Esophagus squamous epithelium (tissue), 5 donors: ENCODE data around the gene PRRX1. TPM values are rescaled to one million over a fixed set of nuclear protein-coding genes. Genes with fewer than 3 reads are reported as not detected.

ENCODE experiments used
- DNase-seq: peaks from one replicate; lab custom pipeline; 2025; lab: John Stamatoyannopoulos, UW
- H3K27ac ChIP-seq, 4 donors: fragments of 200-600 bp; sonication (generic); one replicate each; pipeline ENCODE4 v1.5.1; 2016 to 2019; ENCODE audit warnings: mild to moderate bottlenecking in 1 of 4
- H3K27me3 ChIP-seq, 4 donors: fragments of 200-600 bp; sonication (generic); 1 replicate in 3 of 4; 2 replicates in 1 of 4; pipeline versions ENCODE4 v1.5.1 to v1.6.0; 2017 to 2021; ENCODE audit warnings: antibody characterized with exemption in 1 of 4
- H3K36me3 ChIP-seq, 3 donors: fragments of 200-600 bp; sonication (generic); one replicate each; pipeline ENCODE4 v1.5.1; 2016 to 2019
- H3K4me1 ChIP-seq, 3 donors: fragments of 200-600 bp; sonication (generic); one replicate each; pipeline ENCODE4 v1.5.1; 2017 to 2019
- H3K4me3 ChIP-seq, 4 donors: fragments of 200-600 bp; sonication (generic); 1 replicate in 3 of 4; 2 replicates in 1 of 4; pipeline ENCODE4 v1.5.1; 2016 to 2019; ENCODE audit warnings: mild to moderate bottlenecking in 2 of 4, moderate library complexity in 1 of 4
- H3K9me3 ChIP-seq, 3 donors: fragments of 200-600 bp; sonication (generic); one replicate each; pipeline ENCODE4 v1.5.1; 2016 to 2019
- CTCF ChIP-seq, 6 experiments: fragments of 450-650 bp in 4 of 6; fragments of 200-600 bp in 2 of 6; sonication (generic) in 2 of 6; IDR thresholded peaks; one replicate each; pipeline ENCODE4 v1.5.1; 2016 to 2019; ENCODE audit warnings: antibody characterized with exemption in 6 of 6, mild to moderate bottlenecking in 4 of 6, moderate library complexity in 4 of 6
- POLR2A ChIP-seq, 4 donors: fragments of 450-650 bp; IDR thresholded peaks; one replicate each; pipeline ENCODE4 v1.6.1; 2017; ENCODE audit warnings: antibody characterized with exemption in 4 of 4, mild to moderate bottlenecking in 4 of 4, moderate library complexity in 3 of 4
- WGBS, 2 donors: methylation state at CpG; one replicate each; pipeline ENCODE4 v1.1.5; 2018; 5-methylcytosine and 5-hydroxymethylcytosine counted together
- intact Hi-C: fragments of 100-400 bp; cut with DNase I; formaldehyde crosslinking; loops from one replicate; pipeline ENCODE4 v1.15.0; 2022
- total RNA-seq, 4 donors: library from RNA; depleted of rRNA; stranded (reverse); fragments of >200 nt; gene quantifications; one replicate each; pipeline ENCODE4 v1.1.0, GENCODE V29; 2016
- donor health status: DM: yes; HTN: yes; CAD: no.

The PRRX1 gene
- total RNA-seq, 4 donors from 2014 or later = 2.2 to 20.4 (median 10.3) TPM

- Histone ChIP-seq H3K9me3 (no peaks in the 10 kb centered on the region), H3K27ac (no peak overlapping the region), H3K27me3 (peaks cover 0 to 84% (median 0%) of the 10 kb centered on the region in 4 donors), H3K4me3 (no peak overlapping the region), H3K36me3 (no peaks in the 10 kb centered on the region), H3K4me1 (peaks cover 0 to 37% (median 6%) of the 10 kb centered on the region in 3 donors)
- no peak for DNase-seq
- TF ChIP-seq CTCF (IDR thresholded peaks at IDR 0.05) (no peak), POLR2A (IDR thresholded peaks at IDR 0.05) (no peak)
- WGBS, 2 donors = 56 to 61% methylated on average over 6 to 8 of the region's 8 CpGs
- intact Hi-C loops = no loop called here
Observed at GRCh38 chr1:170669107-170669445, 5.1 kb downstream of the PRRX1 start.

DNA sequence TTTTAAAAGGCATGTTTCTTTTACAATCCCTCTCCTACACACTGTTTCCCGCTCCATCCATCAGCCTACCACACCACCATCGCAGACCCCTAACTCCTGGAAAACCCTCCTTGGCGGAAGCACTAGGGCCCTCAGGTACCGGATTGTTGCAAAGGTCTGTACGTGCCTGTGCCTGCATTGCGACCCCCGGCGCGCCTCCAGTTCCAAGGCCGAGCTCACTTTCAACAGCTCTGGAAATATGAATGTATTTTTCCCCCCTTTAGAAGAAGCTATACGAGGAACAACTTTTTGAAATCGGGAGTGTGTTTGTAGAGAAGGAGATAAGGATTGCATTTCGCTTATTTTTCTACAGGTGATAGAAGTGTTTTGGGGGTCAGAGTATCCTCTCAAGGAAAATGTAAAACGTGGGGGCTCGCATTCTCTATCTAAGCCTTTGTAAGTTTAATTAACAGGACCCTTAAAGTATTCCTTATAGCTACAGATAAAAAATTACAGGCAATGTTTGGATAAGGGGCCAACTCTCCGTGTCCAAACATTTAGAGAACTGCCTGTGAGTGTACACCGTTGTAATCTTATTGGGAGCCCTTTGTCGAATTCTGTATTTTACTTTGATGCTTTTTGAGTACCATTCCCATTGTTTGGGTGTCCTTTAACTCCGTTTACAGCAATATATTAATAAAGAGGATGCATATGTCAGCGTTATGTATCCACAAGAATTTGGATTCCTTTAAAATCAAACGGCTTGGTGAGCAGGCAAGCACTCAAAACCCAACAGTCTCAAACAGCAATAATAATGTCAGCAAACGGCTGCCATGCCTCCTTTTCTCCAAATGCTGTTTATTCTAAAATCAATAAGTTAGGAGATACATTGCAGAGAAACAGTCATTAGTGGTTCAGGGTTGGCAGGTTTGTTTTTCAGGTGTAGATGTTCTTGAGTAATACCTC lies 5.9 kb downstream of the PRRX1 start:
- no peaks in the 10 kb centered on the region for H3K9me3 ChIP-seq
- peaks cover 0 to 76% (median 0%) of the 10 kb centered on the region in 4 donors for H3K27me3 ChIP-seq
- intact Hi-C loops = no loop called here
- no peak for TF ChIP-seq CTCF (IDR thresholded peaks at IDR 0.05)
- no peak for TF ChIP-seq POLR2A (IDR thresholded peaks at IDR 0.05)
- no peak for DNase-seq
- no peak overlapping the region for H3K27ac ChIP-seq
- H3K4me3 ChIP-seq = no peak overlapping the region
- WGBS, 2 donors = 66 to 68% methylated on average over 21 to 22 of the region's 22 CpGs
- H3K36me3 ChIP-seq = no peaks in the 10 kb centered on the region
- peaks cover 0 to 32% (median 0%) of the 10 kb centered on the region in 3 donors for H3K4me1 ChIP-seq

DNA sequence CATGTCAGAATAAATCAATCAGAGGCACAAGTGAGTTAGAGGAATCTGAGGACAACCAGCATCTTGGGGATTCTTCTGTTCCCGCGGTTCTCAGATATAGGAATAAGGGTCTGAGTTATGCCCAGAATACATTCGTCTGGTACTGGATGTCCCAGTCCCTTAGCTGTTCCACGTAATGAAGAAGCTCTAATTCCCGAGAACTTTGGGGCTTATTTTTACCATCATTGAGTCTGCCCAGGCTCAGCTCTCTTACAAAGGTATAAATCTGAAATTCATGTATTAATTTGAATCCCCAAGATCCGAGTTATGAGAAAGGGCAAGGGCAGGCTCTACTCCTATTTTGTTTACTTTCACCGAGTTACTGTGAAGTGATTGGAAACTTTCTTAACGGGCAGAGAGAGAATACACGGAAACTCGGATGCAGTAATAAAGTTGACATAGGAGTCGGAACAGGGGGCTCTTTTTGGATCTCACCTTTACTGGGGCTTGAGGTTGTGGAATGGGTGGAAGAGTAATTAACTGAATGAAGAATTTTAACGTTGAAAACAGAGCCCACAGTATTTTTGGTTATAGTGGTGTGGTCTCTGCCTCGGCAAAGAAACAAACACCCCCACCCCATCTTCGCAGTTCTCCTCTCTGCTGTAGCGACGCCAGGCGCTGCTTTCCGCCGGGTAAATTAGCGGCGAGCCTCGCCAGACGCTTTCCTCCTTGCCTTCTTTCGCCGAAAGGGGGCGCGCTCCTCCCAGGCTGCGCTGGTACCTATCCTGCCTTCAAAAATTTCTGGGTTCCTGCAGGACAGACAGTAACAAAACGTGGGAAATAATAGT lies 7.1 kb downstream of the PRRX1 start:
- WGBS, 2 donors = 42% methylated on average over 27 to 29 of the region's 29 CpGs
- peaks cover 0 to 64% (median 0%) of the 10 kb centered on the region in 4 donors for H3K27me3 ChIP-seq
- no peak for DNase-seq
- no peaks in the 10 kb centered on the region for H3K36me3 ChIP-seq
- H3K9me3 ChIP-seq = no peaks in the 10 kb centered on the region
- TF ChIP-seq POLR2A (IDR thresholded peaks at IDR 0.05) (no peak), CTCF (IDR thresholded peaks at IDR 0.05) (peak in 3 of 6 experiments; percentile 34 to 47 (median 36))
- H3K4me3 ChIP-seq = no peak overlapping the region
- H3K4me1 ChIP-seq = peaks cover 0 to 29% (median 0%) of the 10 kb centered on the region in 3 donors
- H3K27ac ChIP-seq = peak overlapping the region in 3 of 4 donors; percentile 16 to 57 (median 28)
- intact Hi-C loops = no loop called here

GRCh38 chr1:170671629-170671963 lies 7.7 kb downstream of the PRRX1 start:
- 82 to 85% methylated on average over 4 of the region's 4 CpGs for WGBS, 2 donors
- intact Hi-C loops = no loop called here
- peak overlapping the region in 3 of 4 donors; percentile 16 to 57 (median 28) for H3K27ac ChIP-seq
- no peaks in the 10 kb centered on the region for H3K36me3 ChIP-seq
- peaks cover 0 to 26% (median 0%) of the 10 kb centered on the region in 3 donors for H3K4me1 ChIP-seq
- no peaks in the 10 kb centered on the region for H3K9me3 ChIP-seq
- TF ChIP-seq POLR2A (IDR thresholded peaks at IDR 0.05) = no peak
- no peak for TF ChIP-seq CTCF (IDR thresholded peaks at IDR 0.05)
- DNase-seq = no peak
- H3K4me3 ChIP-seq = no peak overlapping the region
- peaks cover 0 to 58% (median 0%) of the 10 kb centered on the region in 4 donors for H3K27me3 ChIP-seq
